ENCODE data around the gene ZBTB7A. TPM values are rescaled to one million over a fixed set of nuclear protein-coding genes. Genes with fewer than 3 reads are reported as not detected.

ZBTB7A gene
- total RNA-seq, 4 donors from 2014 or later, result 10.8 to 72.9 (median 14.1) TPM

DNA sequence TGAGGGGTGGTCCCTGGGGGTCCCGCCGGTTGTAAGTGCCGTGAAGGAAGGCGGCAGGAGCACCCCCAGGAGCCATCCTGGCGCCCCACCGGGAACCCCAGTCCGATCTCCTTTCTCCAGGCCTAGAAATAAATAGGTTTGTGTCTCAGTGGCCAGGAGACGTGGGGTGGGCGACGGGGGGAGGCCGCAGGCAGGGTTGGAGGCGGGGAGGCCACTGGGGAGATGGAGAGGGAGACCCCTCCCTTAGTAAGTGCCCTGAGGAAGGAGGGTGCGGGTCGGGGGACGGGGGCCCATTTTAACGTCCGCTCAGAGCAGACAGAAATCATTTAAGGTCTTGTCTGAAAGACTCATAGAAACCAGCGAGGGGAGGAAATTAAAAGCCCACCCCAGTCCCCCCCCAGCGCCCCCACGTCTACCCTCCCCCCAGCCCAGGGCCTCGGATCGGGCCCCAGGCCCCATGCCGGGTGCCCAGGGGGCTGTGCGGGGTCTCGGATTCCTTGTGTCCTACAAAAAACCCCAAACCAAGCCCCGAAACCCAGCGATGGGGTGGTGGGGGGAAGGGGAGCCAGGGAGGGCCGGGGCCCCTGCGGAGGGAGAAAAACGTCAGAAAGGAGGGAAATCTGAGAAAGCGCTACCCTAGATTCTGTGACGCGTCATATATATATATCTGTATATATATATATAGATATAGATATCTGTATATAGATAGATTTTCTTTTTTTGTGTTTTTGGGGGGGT is 19.6 kb downstream of the ZBTB7A start:
- no peaks in the 10 kb centered on the region for H3K36me3 ChIP-seq

DNA sequence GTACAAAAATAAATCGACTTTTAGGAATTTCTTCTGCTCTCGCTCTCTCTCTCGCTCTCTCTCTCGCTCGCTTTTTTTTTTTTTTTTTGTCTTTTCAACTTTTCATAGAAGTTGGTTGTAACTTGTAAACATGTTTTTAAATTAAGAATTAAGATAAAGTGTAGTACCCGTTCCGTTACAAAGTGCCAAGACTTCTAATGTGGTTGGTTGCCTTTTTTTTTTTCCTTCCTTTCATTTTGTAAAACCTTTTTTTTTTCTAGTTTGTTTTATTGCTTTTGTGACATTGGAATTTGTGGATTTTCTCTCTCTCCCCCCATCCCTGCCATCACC is 20.4 kb downstream of the ZBTB7A start:
- DNase-seq, result no peak
- H3K9me3 ChIP-seq, result no peaks in the 10 kb centered on the region
- TF ChIP-seq, protein P1, sequence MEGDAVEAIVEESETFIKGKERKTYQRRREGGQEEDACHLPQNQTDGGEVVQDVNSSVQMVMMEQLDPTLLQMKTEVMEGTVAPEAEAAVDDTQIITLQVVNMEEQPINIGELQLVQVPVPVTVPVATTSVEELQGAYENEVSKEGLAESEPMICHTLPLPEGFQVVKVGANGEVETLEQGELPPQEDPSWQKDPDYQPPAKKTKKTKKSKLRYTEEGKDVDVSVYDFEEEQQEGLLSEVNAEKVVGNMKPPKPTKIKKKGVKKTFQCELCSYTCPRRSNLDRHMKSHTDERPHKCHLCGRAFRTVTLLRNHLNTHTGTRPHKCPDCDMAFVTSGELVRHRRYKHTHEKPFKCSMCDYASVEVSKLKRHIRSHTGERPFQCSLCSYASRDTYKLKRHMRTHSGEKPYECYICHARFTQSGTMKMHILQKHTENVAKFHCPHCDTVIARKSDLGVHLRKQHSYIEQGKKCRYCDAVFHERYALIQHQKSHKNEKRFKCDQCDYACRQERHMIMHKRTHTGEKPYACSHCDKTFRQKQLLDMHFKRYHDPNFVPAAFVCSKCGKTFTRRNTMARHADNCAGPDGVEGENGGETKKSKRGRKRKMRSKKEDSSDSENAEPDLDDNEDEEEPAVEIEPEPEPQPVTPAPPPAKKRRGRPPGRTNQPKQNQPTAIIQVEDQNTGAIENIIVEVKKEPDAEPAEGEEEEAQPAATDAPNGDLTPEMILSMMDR (IDR thresholded peaks at IDR 0.05), result no peak
- no peak for TF ChIP-seq POLR2A (IDR thresholded peaks at IDR 0.05)
- peak overlapping the region; percentile 53 to 61 for H3K27ac ChIP-seq
- no peaks in the 10 kb centered on the region for H3K4me1 ChIP-seq
- no peaks in the 10 kb centered on the region for H3K27me3 ChIP-seq
- H3K4me3 ChIP-seq, result no peak overlapping the region
- intact Hi-C loops (cut with DNase I; ENCODE audit: low total_unique reads), result no loop called here
- H3K36me3 ChIP-seq, result no peaks in the 10 kb centered on the region

More for the DNA sequence above, 19.6 kb downstream of the ZBTB7A start:
- Histone ChIP-seq H3K27ac (peak overlapping the region; percentile 53 to 61), H3K9me3 (no peaks in the 10 kb centered on the region), H3K4me3 (no peak overlapping the region), H3K4me1 (no peaks in the 10 kb centered on the region), H3K27me3 (no peaks in the 10 kb centered on the region)
- intact Hi-C loops (cut with DNase I; ENCODE audit: low total_unique reads), result no loop called here
- TF ChIP-seq, protein P1 (IDR thresholded peaks at IDR 0.05), result no peak
- no peak for TF ChIP-seq POLR2A (IDR thresholded peaks at IDR 0.05)
- no peak for DNase-seq

DNA sequence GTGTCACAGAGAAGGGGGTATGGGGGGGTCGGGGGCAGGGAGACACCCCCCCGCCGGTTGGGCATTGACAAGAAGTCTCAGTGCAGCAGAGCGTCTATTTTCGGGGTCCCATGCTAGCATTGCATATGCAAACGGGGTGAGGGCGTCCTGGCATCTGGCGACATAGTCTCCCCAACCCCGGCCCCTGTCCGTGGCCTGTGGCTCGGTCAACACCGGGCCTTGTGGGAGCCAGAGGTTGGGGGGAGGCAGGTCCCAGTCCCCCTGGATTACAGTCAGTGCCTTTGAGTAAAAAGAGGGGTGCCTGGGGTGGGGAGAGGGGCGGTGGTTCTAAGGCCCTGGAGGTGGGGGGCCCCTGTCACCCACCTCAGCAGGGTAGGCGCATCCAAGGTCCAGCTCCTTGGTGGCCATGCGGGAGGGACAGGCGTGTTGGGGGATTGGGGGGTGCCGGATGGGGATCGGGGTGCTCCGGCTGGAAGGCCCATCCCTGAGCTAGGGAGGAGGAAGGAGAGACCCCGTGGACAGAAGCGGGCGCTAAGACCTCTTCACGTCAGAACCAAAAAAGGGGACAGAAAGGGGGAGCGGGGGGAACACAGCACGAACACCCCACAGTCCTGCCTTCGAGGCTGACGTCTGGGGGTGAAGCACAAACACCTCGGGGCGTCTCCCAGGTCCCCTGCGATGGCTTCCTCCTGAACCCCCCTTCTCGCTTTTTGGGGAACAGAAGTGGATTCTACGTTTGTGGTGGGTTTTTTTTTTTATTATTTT is 20.9 kb downstream of the ZBTB7A start:
- intact Hi-C loops (cut with DNase I; ENCODE audit: low total_unique reads), result no loop called here
- Histone ChIP-seq H3K4me3 (no peak overlapping the region), H3K36me3 (no peaks in the 10 kb centered on the region)

DNA sequence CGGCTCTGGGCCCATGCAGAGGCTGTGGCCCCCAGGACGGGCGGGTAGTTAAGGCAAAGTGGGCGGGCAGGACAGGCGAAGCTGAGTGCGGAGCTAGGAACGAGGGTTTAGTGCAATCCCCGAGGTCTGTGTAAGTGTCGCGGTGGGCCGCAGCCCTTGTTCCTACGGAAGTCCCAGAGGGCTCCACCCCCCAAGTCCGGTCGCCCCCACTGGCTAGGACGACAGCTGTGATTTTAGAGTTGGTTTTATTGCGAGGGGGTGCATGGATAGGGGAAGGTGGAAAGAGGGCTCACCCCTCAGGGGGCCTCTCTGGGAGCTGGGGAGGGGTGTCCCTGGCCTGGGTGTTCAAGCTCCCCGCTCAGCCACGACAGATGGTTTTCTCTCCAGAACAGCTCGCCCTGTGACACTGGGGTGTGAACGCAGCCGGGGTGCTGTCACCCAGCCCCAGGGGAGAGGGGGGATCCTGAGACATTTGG is 21.7 kb downstream of the ZBTB7A start:
- no peak for DNase-seq
- TF ChIP-seq POLR2A (IDR thresholded peaks at IDR 0.05), result no peak
- TF ChIP-seq, protein P1 (IDR thresholded peaks at IDR 0.05), result no peak
- no peaks in the 10 kb centered on the region for H3K27me3 ChIP-seq
- H3K36me3 ChIP-seq, result no peaks in the 10 kb centered on the region
- H3K27ac ChIP-seq, result peak overlapping the region in 1 of 2 donors; percentile 61
- intact Hi-C loops (cut with DNase I; ENCODE audit: low total_unique reads), result no loop called here
- no peak overlapping the region for H3K4me3 ChIP-seq
- no peaks in the 10 kb centered on the region for H3K4me1 ChIP-seq
- H3K9me3 ChIP-seq, result no peaks in the 10 kb centered on the region

More for the DNA sequence above, 20.9 kb downstream of the ZBTB7A start:
- no peak for DNase-seq
- Histone ChIP-seq H3K27ac (peak overlapping the region; percentile 8 to 61), H3K4me1 (no peaks in the 10 kb centered on the region), H3K27me3 (no peaks in the 10 kb centered on the region), H3K9me3 (no peaks in the 10 kb centered on the region)
- TF ChIP-seq, protein P1 (IDR thresholded peaks at IDR 0.05), result no peak
- no peak for TF ChIP-seq POLR2A (IDR thresholded peaks at IDR 0.05)
